Measurements from ENCODE around the gene SPTLC2.

The SPTLC2 gene

GRCh38 chr14:77458249-77458950, 158.0 kb downstream of the SPTLC2 start:
- DNase-seq, result peak; percentile 69

GRCh38 chr14:77457522-77458248, 158.8 kb downstream of the SPTLC2 start, which contains the start of the genes AHSA1 and VIPAS39:
AHSA1 (plus strand) TSS chr14:77458093; CDS start chr14:77458190, 97 bp downstream.
VIPAS39 (minus strand) TSS chr14:77457601; CDS start chr14:77454102, 3,499 bp downstream.
- peak; percentile 99 for DNase-seq

GRCh38 chr14:77457115-77457521, 159.3 kb downstream of the SPTLC2 start:
- peak; percentile 69 for DNase-seq

Measured in DMS53 (cell line).